Prostate gland (tissue), 2 donors: ENCODE measurements around the gene FAM184A.

ENCODE experiments used
- CTCF ChIP-seq, 4 experiments: fragments of 200-600 bp in 2 of 4; fragments of 450-650 bp in 2 of 4; sonication (generic) in 2 of 4; IDR thresholded peaks; 1 replicate in 3 of 4; 2 replicates in 1 of 4; pipeline ENCODE4 v1.5.1; 2016 to 2019; ENCODE audit warnings: antibody characterized with exemption in 4 of 4, mild to moderate bottlenecking in 2 of 4, moderate library complexity in 2 of 4
- POLR2A ChIP-seq: fragments of 450-650 bp; IDR thresholded peaks from one replicate; pipeline ENCODE4 v1.6.1; 2016; ENCODE audit warnings: antibody characterized with exemption, mild to moderate bottlenecking
- POLR2AphosphoS5 ChIP-seq: sonication (generic); formaldehyde crosslinking; IDR thresholded peaks from one replicate; pipeline ENCODE4 v1.6.1; 2017; ENCODE audit warnings: antibody characterized with exemption

GRCh38 chr6:118932421-118932820 lies 146.0 kb downstream of the FAM184A start:
- TF ChIP-seq CTCF (IDR thresholded peaks at IDR 0.05) (no peak), POLR2AphosphoS5 (no peak), POLR2A (no peak)
